Ammon's horn (tissue), 1 donor: Measurements from ENCODE around the gene UTP14C.
A peak's percentile ranks its signal among the peaks of the same experiment; 100 is the strongest.
"Not testable (repeated sequence)": the region's sequence is repeated elsewhere in the genome, so short reads cannot be mapped to it uniquely, and the experiment has no call there.

Experiments
- DNase-seq: peaks from one replicate; pipeline ENCODE4 v3.0.0-alpha.2; 2016; ENCODE audit warnings: low spot score

UTP14C gene

GRCh38 chr13:52002361-52002760 is 22.1 kb upstream of the UTP14C start:
- DNase-seq = no peak

GRCh38 chr13:52003541-52003940 is 20.9 kb upstream of the UTP14C start:
- no peak for DNase-seq

GRCh38 chr13:52004511-52005170 is 19.9 kb upstream of the UTP14C start:
- DNase-seq = no peak

- no peak for DNase-seq
Observed at GRCh38 chr13:52005841-52006522, 18.5 kb upstream of the UTP14C start.

GRCh38 chr13:52006523-52007245 is 17.8 kb upstream of the UTP14C start:
- DNase-seq = no peak

GRCh38 chr13:52009946-52010345 is 14.5 kb upstream of the UTP14C start:
- DNase-seq = no peak

- DNase-seq = no peak
Observed at GRCh38 chr13:52010890-52011631, 13.4 kb upstream of the UTP14C start, which contains the start of gene ATP7B. Gene ATP7B, minus strand, starts transcription at chr13:52011450. Its CDS starts 113 bp downstream, at chr13:52011337.

GRCh38 chr13:52011632-52012511 is 12.6 kb upstream of the UTP14C start, which contains the start of gene ALG11:
Gene ALG11, plus strand, starts transcription at chr13:52012398. Its CDS starts 21 bp downstream, at chr13:52012419.
- peak; percentile 99 for DNase-seq

GRCh38 chr13:52012512-52012836 is 12.0 kb upstream of the UTP14C start:
- no peak for DNase-seq

GRCh38 chr13:52016296-52016695 is 8.2 kb upstream of the UTP14C start:
- no peak for DNase-seq

- DNase-seq = no peak
Observed at GRCh38 chr13:52020191-52020590, 4.3 kb upstream of the UTP14C start.

GRCh38 chr13:52022356-52022755 is 2.1 kb upstream of the UTP14C start:
- no peak for DNase-seq

- no peak for DNase-seq
Observed at GRCh38 chr13:52025475-52026245, 1.2 kb downstream of the UTP14C start.

GRCh38 chr13:52026246-52026626 is 1.7 kb downstream of the UTP14C start:
- DNase-seq = no peak

GRCh38 chr13:52027832-52028231 is 3.3 kb downstream of the UTP14C start:
- no peak for DNase-seq

GRCh38 chr13:52029569-52029968 is 5.1 kb downstream of the UTP14C start:
- DNase-seq = no peak

- not testable (repeated sequence) for DNase-seq
Observed at GRCh38 chr13:52030401-52030800, 5.9 kb downstream of the UTP14C start.

GRCh38 chr13:52033039-52033438 is 8.5 kb downstream of the UTP14C start:
- no peak for DNase-seq

- DNase-seq = no peak
Observed at GRCh38 chr13:52034616-52035226, 10.2 kb downstream of the UTP14C start.

GRCh38 chr13:52036037-52036436 is 11.5 kb downstream of the UTP14C start:
- no peak for DNase-seq
